ENCODE results near the gene TMEM72. TPM values are rescaled to one million over a fixed set of nuclear protein-coding genes. Genes with fewer than 3 reads are reported as not detected.

TMEM72 gene
- total RNA-seq, 1 experiment from 2014 or later = not detected

GRCh38 chr10:44954042-44954441 is 42.9 kb downstream of the TMEM72 start:
- H3K9me3 ChIP-seq (ENCODE audit: control insufficient read depth, low read depth, low read length) = no peaks in the 10 kb centered on the region
- no peak overlapping the region for H3K4ac ChIP-seq (ENCODE audit: low read depth, low read length)
- H3K27me3 ChIP-seq (ENCODE audit: insufficient read depth, low read length) = no peaks in the 10 kb centered on the region
- Mint-ChIP-seq H3K27me3 (ENCODE audit: low read depth) (no peaks in the 10 kb centered on the region; the same call in 1 of the 2 replicates), H3K9me3 (no peaks in the 10 kb centered on the region), H3K4me1 (peaks cover 41 to 42% of the 10 kb centered on the region in 2 experiments), H3K4me3 (no peak overlapping the region), H3K36me3 (ENCODE audit: insufficient read depth in 1 of 3, low read depth in 3 of 3) (peaks cover 5 to 18% (median 9%) of the 10 kb centered on the region in 3 experiments; a peak in 6 of 7 replicates), H3K27ac (no peak overlapping the region)
- no peak overlapping the region for H2AK5ac ChIP-seq (ENCODE audit: insufficient read length, low read length)
- no peak overlapping the region for H3K4me2 ChIP-seq (ENCODE audit: insufficient read depth, insufficient read length, low read length)
- no peak overlapping the region for H2BK20ac ChIP-seq (ENCODE audit: low read depth, low read length, poor library complexity, severe bottlenecking)
- H3K23me2 ChIP-seq (ENCODE audit: insufficient read length, low read depth, low read length, poor library complexity, severe bottlenecking) = peaks cover 6% of the 10 kb centered on the region
- no peaks in the 10 kb centered on the region for H4K20me1 ChIP-seq (ENCODE audit: control insufficient read depth, insufficient read depth, insufficient read length)
- no peak overlapping the region for H2BK5ac ChIP-seq (ENCODE audit: insufficient read length, low read length)
- no peak overlapping the region for H4K91ac ChIP-seq (ENCODE audit: insufficient read length, low read depth, low read length)
- H2BK15ac ChIP-seq (ENCODE audit: low read depth, low read length) = no peak overlapping the region
- H3K9ac ChIP-seq (ENCODE audit: extremely low read depth, insufficient read length, low read length) = no peak overlapping the region
- H3K23ac ChIP-seq (ENCODE audit: insufficient read length, low read depth, low read length) = no peak overlapping the region
- H3K56ac ChIP-seq (ENCODE audit: insufficient read length, low read depth, low read length) = no peak overlapping the region
- no peak overlapping the region for H4K8ac ChIP-seq (replicated peaks; ENCODE audit: insufficient read length, low read depth, low read length)
- no peak overlapping the region for H3T11ph ChIP-seq (ENCODE audit: low read length)
- H3K79me2 ChIP-seq (ENCODE audit: insufficient read depth, low read length) = no peaks in the 10 kb centered on the region
- no peak for TF ChIP-seq CTCF (conservative IDR thresholded peaks at IDR 0.05)
- peaks cover 7% of the 10 kb centered on the region for H3K4me1 ChIP-seq (ENCODE audit: insufficient read depth, low read length)
- no peak overlapping the region for H2AFZ ChIP-seq (ENCODE audit: low read length)
- H4K5ac ChIP-seq (ENCODE audit: insufficient read length, low read depth, low read length) = no peak overlapping the region
- H3K14ac ChIP-seq (ENCODE audit: insufficient read depth, low read length) = no peak overlapping the region
- no peaks in the 10 kb centered on the region for H3K79me1 ChIP-seq (ENCODE audit: insufficient read depth, low read depth, low read length, poor library complexity, severe bottlenecking)
- no peak for DNase-seq
- H2BK12ac ChIP-seq (ENCODE audit: insufficient read length, low read depth, low read length) = no peak overlapping the region
- no peak overlapping the region for H3K18ac ChIP-seq (ENCODE audit: insufficient read length, low read depth, low read length)
- no peak overlapping the region for H2BK120ac ChIP-seq (ENCODE audit: low read depth, low read length, poor library complexity, severe bottlenecking)
- H3K27ac ChIP-seq (ENCODE audit: insufficient read length, low read depth, low read length) = no peak overlapping the region

Data from H9 (cell line).